ENCODE measurements around the gene B3GNT8.
A peak's percentile ranks its signal among the peaks of the same experiment; 100 is the strongest.

B3GNT8 gene

GRCh38 chr19:41397086-41398049 is 29.8 kb downstream of the B3GNT8 start, which contains the start of the genes BCKDHA and EXOSC5:
BCKDHA (plus strand) TSS chr19:41397818; CDS start chr19:41397828, 10 bp downstream.
EXOSC5 (minus strand) TSS chr19:41397359; CDS start chr19:41397328, 31 bp downstream.
- TF ChIP-seq ZC3H10 (CRISPR knock-in tag; IDR thresholded peaks at IDR 0.05) (no peak), GLIS3 (CRISPR knock-in tag; IDR thresholded peaks at IDR 0.05) (no peak), PPARA (CRISPR knock-in tag; IDR thresholded peaks at IDR 0.05; ENCODE audit: borderline replicate concordance) (no peak), ARNTL (CRISPR knock-in tag; IDR thresholded peaks at IDR 0.05; ENCODE audit: borderline replicate concordance, low read depth) (no peak)
- ATAC-seq: peak; percentile 94

GRCh38 chr19:41395355-41395754 is 31.8 kb downstream of the B3GNT8 start:
- ATAC-seq: no peak
- no peak for TF ChIP-seq ZFP3 (CRISPR knock-in tag; IDR thresholded peaks at IDR 0.05)
- TF ChIP-seq ISL1 (CRISPR knock-in tag; IDR thresholded peaks at IDR 0.05): no peak
- TF ChIP-seq BACH2 (CRISPR knock-in tag; IDR thresholded peaks at IDR 0.05; ENCODE audit: borderline replicate concordance): no peak
- no peak for TF ChIP-seq ZNF565 (CRISPR knock-in tag; conservative IDR thresholded peaks at IDR 0.05; ENCODE audit: low read depth)
- TF ChIP-seq SNAI2 (CRISPR knock-in tag; IDR thresholded peaks at IDR 0.05): no peak
- no peak for TF ChIP-seq TCF4 (CRISPR knock-in tag; IDR thresholded peaks at IDR 0.05; ENCODE audit: borderline replicate concordance)
- no peak for TF ChIP-seq ZNF8 (CRISPR knock-in tag; IDR thresholded peaks at IDR 0.05)
- no peak for TF ChIP-seq RARB (CRISPR knock-in tag; IDR thresholded peaks at IDR 0.05)

- no peak for ATAC-seq
- no peak for TF ChIP-seq ZFP3 (CRISPR knock-in tag; IDR thresholded peaks at IDR 0.05)
- no peak for TF ChIP-seq ZNF8 (CRISPR knock-in tag; IDR thresholded peaks at IDR 0.05)
- no peak for TF ChIP-seq SNAI2 (CRISPR knock-in tag; IDR thresholded peaks at IDR 0.05)
- TF ChIP-seq TOX (CRISPR knock-in tag; IDR thresholded peaks at IDR 0.05; ENCODE audit: borderline replicate concordance): no peak
- TF ChIP-seq ZNF70 (CRISPR knock-in tag; IDR thresholded peaks at IDR 0.05): no peak
- no peak for TF ChIP-seq ISL1 (CRISPR knock-in tag; IDR thresholded peaks at IDR 0.05)
- no peak for TF ChIP-seq ESRRG (CRISPR knock-in tag; IDR thresholded peaks at IDR 0.05)
- no peak for TF ChIP-seq TCF4 (CRISPR knock-in tag; IDR thresholded peaks at IDR 0.05; ENCODE audit: borderline replicate concordance)
These were observed 34.4 kb downstream of the B3GNT8 start for GRCh38 chr19:41392775-41393174.

GRCh38 chr19:41391618-41392017 is 35.6 kb downstream of the B3GNT8 start:
- ATAC-seq: no peak
- TF ChIP-seq PATZ1 (CRISPR knock-in tag; IDR thresholded peaks at IDR 0.05; ENCODE audit: borderline replicate concordance) (no peak), ZNF70 (CRISPR knock-in tag; IDR thresholded peaks at IDR 0.05) (no peak), CSRNP3 (CRISPR knock-in tag; IDR thresholded peaks at IDR 0.05) (no peak), CREB5 (CRISPR knock-in tag; IDR thresholded peaks at IDR 0.05; ENCODE audit: low read depth) (no peak), TCF4 (CRISPR knock-in tag; IDR thresholded peaks at IDR 0.05; ENCODE audit: borderline replicate concordance) (no peak), CSDC2 (CRISPR knock-in tag; IDR thresholded peaks at IDR 0.05) (no peak), RARB (CRISPR knock-in tag; IDR thresholded peaks at IDR 0.05) (no peak), POU6F1 (CRISPR knock-in tag; IDR thresholded peaks at IDR 0.05; ENCODE audit: borderline replicate concordance, low read depth) (no peak), ZFP3 (CRISPR knock-in tag; IDR thresholded peaks at IDR 0.05) (no peak), ISL1 (CRISPR knock-in tag; IDR thresholded peaks at IDR 0.05) (no peak), ZNF8 (CRISPR knock-in tag; IDR thresholded peaks at IDR 0.05) (no peak)

Measured in SK-N-SH treated with all-trans-retinoic acid at 6 μM for 48 hours (cell line).